ENCODE results near the gene CHAD.

- TF ChIP-seq CTCF (conservative IDR thresholded peaks at IDR 0.05; ENCODE audit: low read length) (no peak), EZH2phosphoT487 (IDR thresholded peaks at IDR 0.05; ENCODE audit: borderline replicate concordance, low read depth, low read length) (no peak)
Observed at GRCh38 chr17:50422738-50423137, 45.9 kb downstream of the CHAD start.
